Measurements from ENCODE around the gene UNC79.

DNA sequence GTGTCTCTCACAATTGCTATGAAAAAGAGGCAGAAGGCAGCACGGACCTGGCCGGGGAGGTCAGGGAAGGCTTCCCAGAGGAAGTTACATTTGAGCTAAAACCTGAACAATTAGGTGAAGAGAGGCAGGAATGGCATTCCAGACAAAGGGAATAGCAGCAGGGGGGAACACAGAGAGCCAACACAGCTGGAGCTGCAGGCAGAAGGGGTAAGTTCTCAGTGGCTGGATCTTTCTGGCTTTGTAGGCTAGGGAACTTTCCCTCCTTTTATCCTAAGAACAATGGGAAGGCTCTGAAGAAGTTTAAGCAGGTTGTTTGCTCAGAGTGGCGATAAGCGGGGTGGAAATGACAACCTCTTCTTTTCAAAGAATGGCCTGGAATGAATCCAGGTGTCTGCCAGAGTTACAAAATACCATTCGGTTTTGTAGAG is 257.5 kb downstream of the UNC79 start:
- TF ChIP-seq, protein P1, sequence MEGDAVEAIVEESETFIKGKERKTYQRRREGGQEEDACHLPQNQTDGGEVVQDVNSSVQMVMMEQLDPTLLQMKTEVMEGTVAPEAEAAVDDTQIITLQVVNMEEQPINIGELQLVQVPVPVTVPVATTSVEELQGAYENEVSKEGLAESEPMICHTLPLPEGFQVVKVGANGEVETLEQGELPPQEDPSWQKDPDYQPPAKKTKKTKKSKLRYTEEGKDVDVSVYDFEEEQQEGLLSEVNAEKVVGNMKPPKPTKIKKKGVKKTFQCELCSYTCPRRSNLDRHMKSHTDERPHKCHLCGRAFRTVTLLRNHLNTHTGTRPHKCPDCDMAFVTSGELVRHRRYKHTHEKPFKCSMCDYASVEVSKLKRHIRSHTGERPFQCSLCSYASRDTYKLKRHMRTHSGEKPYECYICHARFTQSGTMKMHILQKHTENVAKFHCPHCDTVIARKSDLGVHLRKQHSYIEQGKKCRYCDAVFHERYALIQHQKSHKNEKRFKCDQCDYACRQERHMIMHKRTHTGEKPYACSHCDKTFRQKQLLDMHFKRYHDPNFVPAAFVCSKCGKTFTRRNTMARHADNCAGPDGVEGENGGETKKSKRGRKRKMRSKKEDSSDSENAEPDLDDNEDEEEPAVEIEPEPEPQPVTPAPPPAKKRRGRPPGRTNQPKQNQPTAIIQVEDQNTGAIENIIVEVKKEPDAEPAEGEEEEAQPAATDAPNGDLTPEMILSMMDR (IDR thresholded peaks at IDR 0.05) = no peak
- no peak for TF ChIP-seq POLR2A (IDR thresholded peaks at IDR 0.05)

All from thyroid gland (tissue), 4 donors.